Tibial nerve (tissue), 4 donors: Measurements from ENCODE around the gene KDM2B. TPM values are rescaled to one million over a fixed set of nuclear protein-coding genes. Genes with fewer than 3 reads are reported as not detected.

Experiments
- DNase-seq, 2 donors: peaks; one replicate each; pipeline ENCODE4 v3.0.0-alpha.2; 2019; ENCODE audit warnings: low spot score in 2 of 2
- H3K27ac ChIP-seq, 4 donors: fragments of 200-600 bp; sonication (generic) in 3 of 4; one replicate each; pipeline ENCODE4 v1.5.1; 2017 to 2019; ENCODE audit warnings: mild to moderate bottlenecking in 1 of 4
- H3K27me3 ChIP-seq, 2 donors: fragments of 200-600 bp; sonication (generic) in 1 of 2; one replicate each; pipeline versions ENCODE4 v1.5.1 to v1.6.0; 2017 to 2019
- H3K36me3 ChIP-seq, 3 donors: fragments of 200-600 bp; sonication (generic); one replicate each; pipeline ENCODE4 v1.5.1; 2018 to 2019
- H3K4me1 ChIP-seq, 4 donors: fragments of 200-600 bp; sonication (generic) in 3 of 4; one replicate each; pipeline ENCODE4 v1.5.1; 2017 to 2019
- H3K4me3 ChIP-seq, 4 donors: fragments of 200-600 bp; sonication (generic) in 3 of 4; one replicate each; pipeline ENCODE4 v1.5.1; 2017 to 2019; ENCODE audit warnings: mild to moderate bottlenecking in 1 of 4, moderate library complexity in 1 of 4
- H3K9me3 ChIP-seq, 4 donors: fragments of 200-600 bp; sonication (generic) in 3 of 4; one replicate each; pipeline ENCODE4 v1.5.1; 2017 to 2019
- EP300 ChIP-seq, 2 donors: sonication (generic); formaldehyde crosslinking; IDR thresholded peaks; one replicate each; pipeline ENCODE4 v1.6.1; 2017; ENCODE audit warnings: antibody characterized with exemption in 2 of 2, mild to moderate bottlenecking in 1 of 2
- POLR2A ChIP-seq, 2 donors: fragments of 450-650 bp; IDR thresholded peaks; one replicate each; pipeline ENCODE4 v1.6.1; 2017; ENCODE audit warnings: antibody characterized with exemption in 2 of 2, mild to moderate bottlenecking in 2 of 2, moderate library complexity in 2 of 2
- WGBS, 2 donors: methylation state at CpG; one replicate each; pipeline ENCODE4 v1.1.5; 2018; 5-methylcytosine and 5-hydroxymethylcytosine counted together
- total RNA-seq, 4 donors: library from RNA; depleted of rRNA; stranded (reverse); fragments of >200 nt; gene quantifications; one replicate each; pipeline ENCODE4 v1.1.0, GENCODE V29; 2016
- TF ChIP-seq, protein P1 (sequence below), 5 experiments: fragments of 200-600 bp in 3 of 5; fragments of 450-650 bp in 2 of 5; sonication (generic) in 3 of 5; IDR thresholded peaks; one replicate each; pipeline ENCODE4 v1.5.1; 2016 to 2019; ENCODE audit warnings: antibody characterized with exemption in 5 of 5, mild to moderate bottlenecking in 3 of 5, moderate library complexity in 2 of 5

Gene KDM2B
- total RNA-seq, 4 donors from 2014 or later, result 15.5 to 32.2 (median 20.8) TPM

DNA sequence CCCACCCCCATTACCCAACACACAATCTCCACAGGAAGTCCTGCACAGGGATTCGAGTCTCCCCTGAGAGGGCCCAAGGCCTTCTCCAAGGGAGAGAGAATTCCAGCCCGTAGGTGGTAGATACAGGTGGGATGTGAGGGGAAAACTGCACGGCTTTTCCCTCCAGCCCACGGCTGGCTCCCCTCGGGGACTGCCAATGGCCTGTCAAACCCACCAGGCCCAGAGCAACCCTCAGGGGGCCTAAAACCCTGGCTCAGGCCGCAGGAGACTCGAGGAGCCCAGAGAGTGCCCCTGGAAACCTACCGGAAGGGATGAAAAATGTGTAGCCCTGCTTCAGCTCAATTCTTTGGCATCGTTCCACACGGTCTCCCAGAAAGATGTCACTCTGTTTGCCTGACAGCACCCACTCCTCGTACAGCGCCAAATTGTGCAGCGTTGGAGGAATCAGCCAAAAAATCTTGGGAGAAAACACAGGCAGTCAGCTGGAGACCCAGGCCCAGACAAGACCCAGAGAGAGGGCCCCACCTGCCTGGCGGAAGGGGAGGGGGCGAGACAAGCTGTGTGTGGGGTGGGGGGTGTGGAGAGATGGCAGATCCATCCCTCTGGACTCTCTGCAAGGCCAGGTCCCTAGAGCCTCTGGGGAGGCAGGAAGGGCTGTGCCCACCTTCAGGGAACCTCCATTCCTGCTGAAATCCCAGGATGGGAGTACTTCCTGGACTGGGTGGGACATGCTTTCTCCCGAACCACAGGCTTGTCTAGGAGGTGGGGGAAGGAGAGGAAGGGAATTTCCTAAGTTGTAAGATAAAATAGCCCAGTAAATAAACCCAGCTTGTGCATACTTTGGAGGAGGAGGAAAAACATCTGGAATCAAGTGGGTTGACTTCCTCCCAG, 48.1 kb downstream of the KDM2B start:
- TF ChIP-seq EP300 (IDR thresholded peaks at IDR 0.05), result no peak
- TF ChIP-seq, protein P1, sequence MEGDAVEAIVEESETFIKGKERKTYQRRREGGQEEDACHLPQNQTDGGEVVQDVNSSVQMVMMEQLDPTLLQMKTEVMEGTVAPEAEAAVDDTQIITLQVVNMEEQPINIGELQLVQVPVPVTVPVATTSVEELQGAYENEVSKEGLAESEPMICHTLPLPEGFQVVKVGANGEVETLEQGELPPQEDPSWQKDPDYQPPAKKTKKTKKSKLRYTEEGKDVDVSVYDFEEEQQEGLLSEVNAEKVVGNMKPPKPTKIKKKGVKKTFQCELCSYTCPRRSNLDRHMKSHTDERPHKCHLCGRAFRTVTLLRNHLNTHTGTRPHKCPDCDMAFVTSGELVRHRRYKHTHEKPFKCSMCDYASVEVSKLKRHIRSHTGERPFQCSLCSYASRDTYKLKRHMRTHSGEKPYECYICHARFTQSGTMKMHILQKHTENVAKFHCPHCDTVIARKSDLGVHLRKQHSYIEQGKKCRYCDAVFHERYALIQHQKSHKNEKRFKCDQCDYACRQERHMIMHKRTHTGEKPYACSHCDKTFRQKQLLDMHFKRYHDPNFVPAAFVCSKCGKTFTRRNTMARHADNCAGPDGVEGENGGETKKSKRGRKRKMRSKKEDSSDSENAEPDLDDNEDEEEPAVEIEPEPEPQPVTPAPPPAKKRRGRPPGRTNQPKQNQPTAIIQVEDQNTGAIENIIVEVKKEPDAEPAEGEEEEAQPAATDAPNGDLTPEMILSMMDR (IDR thresholded peaks at IDR 0.05), result no peak
- no peak for TF ChIP-seq POLR2A (IDR thresholded peaks at IDR 0.05)
- Histone ChIP-seq H3K4me1 (peaks cover 0 to 51% (median 25%) of the 10 kb centered on the region in 4 donors), H3K4me3 (no peak overlapping the region), H3K36me3 (peaks cover 0 to 24% (median 0%) of the 10 kb centered on the region in 3 donors), H3K27ac (peak overlapping the region in 3 of 4 donors; percentile 31 to 39 (median 38)), H3K9me3 (no peaks in the 10 kb centered on the region), H3K27me3 (no peaks in the 10 kb centered on the region)
- 67 to 72% methylated on average over 16 of the region's 16 CpGs for WGBS, 2 donors
- DNase-seq, result no peak

DNA sequence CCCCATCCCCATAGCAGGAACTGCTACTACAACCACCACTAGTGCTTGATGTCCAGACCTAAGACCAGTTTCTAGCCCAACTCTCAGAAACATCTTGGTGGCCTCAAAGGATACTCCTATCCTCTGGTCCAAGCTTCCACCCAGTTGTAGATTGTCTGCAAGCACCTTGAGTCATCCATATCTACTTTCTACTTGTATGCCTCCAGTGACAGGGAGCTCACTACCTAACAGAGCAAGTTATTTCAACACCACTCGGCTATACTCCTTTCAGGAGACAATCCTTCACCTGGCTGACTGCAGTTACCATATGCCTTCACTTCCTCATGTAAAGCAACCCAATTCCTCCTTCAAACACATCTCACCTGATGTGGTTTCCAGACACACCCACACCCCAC, 49.5 kb downstream of the KDM2B start:
- TF ChIP-seq, protein P1 (IDR thresholded peaks at IDR 0.05), result no peak
- TF ChIP-seq EP300 (IDR thresholded peaks at IDR 0.05), result no peak
- TF ChIP-seq POLR2A (IDR thresholded peaks at IDR 0.05), result no peak
- no peak overlapping the region for H3K4me3 ChIP-seq
- peak overlapping the region in 2 of 4 donors; percentile 25 to 53 for H3K27ac ChIP-seq
- DNase-seq, result no peak
- 100% methylated on average over 1 of the region's 1 CpG for WGBS, 2 donors
- peaks cover 0 to 24% (median 0%) of the 10 kb centered on the region in 3 donors for H3K36me3 ChIP-seq
- peaks cover 0 to 46% (median 22%) of the 10 kb centered on the region in 4 donors for H3K4me1 ChIP-seq
- no peaks in the 10 kb centered on the region for H3K9me3 ChIP-seq
- H3K27me3 ChIP-seq, result no peaks in the 10 kb centered on the region

DNA sequence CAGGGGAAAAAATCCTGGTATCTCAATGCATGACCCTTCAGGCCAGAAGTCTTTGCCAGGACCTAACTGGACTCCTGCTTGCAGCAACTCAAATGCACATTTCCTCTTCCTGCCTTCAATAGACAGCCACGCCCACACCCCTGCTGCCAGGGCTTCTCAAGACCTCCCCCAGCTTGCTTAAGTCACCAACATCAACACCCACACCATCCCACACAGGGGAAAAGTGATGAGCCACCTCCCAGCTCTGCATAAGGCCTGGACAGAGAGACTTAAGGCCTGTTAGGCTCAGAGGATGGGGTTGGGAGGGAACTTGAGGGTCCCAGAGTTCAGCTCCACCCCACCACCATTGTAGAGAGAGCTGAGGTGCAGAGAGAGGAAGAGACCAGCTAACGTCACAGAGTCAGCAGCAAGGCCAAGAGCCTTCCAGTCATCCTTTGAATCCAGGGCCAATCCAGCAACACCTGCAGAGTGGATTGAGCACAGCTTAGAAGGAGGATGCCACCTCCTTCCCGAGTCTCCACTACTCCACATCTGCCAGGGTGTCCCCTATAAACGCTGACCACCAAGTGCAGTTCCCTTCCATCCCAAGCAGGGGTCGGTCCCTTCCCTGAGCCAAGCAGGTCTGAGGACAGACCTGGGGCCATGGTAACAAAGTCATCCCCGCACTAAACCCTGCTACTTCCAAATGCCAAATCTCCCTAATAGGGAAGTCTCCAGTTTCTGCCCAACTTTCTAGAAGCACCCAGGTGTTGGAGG, 50.0 kb downstream of the KDM2B start:
- Histone ChIP-seq H3K36me3 (peaks cover 0 to 24% (median 0%) of the 10 kb centered on the region in 3 donors), H3K27me3 (no peaks in the 10 kb centered on the region), H3K4me3 (no peak overlapping the region), H3K27ac (peak overlapping the region in 3 of 4 donors; percentile 25 to 53 (median 33)), H3K4me1 (peaks cover 0 to 40% (median 18%) of the 10 kb centered on the region in 4 donors), H3K9me3 (no peaks in the 10 kb centered on the region)
- TF ChIP-seq POLR2A (IDR thresholded peaks at IDR 0.05), result no peak
- TF ChIP-seq, protein P1 (IDR thresholded peaks at IDR 0.05), result no peak
- no peak for TF ChIP-seq EP300 (IDR thresholded peaks at IDR 0.05)
- WGBS, 2 donors, result 67 to 69% methylated on average over 5 to 6 of the region's 6 CpGs
- DNase-seq, result peak; percentile 30 to 65

DNA sequence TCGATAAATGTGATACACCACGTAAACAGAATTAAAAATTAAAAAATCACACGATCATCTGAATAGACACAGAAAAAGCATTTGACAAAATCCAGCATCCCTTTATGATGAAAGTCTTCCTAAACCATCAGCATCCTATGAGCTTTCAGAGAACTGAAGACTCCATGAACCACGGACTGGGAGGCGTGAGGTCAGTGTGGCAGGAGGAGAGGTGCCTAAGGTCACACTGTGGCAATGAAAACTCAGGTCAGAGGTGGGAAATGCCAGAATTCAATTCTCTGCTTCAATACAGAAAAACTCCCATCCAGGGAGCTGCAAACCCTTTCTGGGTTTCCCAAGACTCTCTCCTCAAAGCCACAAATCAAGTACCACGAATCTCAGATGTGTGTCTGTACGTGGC, 51.6 kb downstream of the KDM2B start:
- DNase-seq, result no peak
- 91 to 93% methylated on average over 7 of the region's 7 CpGs for WGBS, 2 donors
- peaks cover 0 to 24% (median 0%) of the 10 kb centered on the region in 3 donors for H3K36me3 ChIP-seq

More for the DNA sequence above, 51.6 kb downstream of the KDM2B start:
- no peak overlapping the region for H3K27ac ChIP-seq
- no peaks in the 10 kb centered on the region for H3K27me3 ChIP-seq
- H3K4me3 ChIP-seq, result no peak overlapping the region
- peaks cover 0 to 33% (median 13%) of the 10 kb centered on the region in 4 donors for H3K4me1 ChIP-seq
- no peak for TF ChIP-seq POLR2A (IDR thresholded peaks at IDR 0.05)
- TF ChIP-seq, protein P1 (IDR thresholded peaks at IDR 0.05), result no peak
- no peak for TF ChIP-seq EP300 (IDR thresholded peaks at IDR 0.05)
- no peaks in the 10 kb centered on the region for H3K9me3 ChIP-seq
